Calu3 (cell line): ENCODE data around the gene KRTAP19-8. TPM values are rescaled to one million over a fixed set of nuclear protein-coding genes. Genes with fewer than 3 reads are reported as not detected.

Experiments
- BruUV-seq: library from RNA; stranded (reverse); fragments of 400-500 nt; replicated peaks from 2 replicates; lab custom pipeline; 2021; lab: Mats Ljungman, UMichigan
- CTCF ChIA-PET: fragments of 300-600 bp; sonication (Branson Sonifier 250); formaldehyde crosslinking; loops from one replicate; lab custom pipeline; 2022; ENCODE audit warnings: antibody characterized with exemption; lab: Charles Lee
- DNase-seq: peaks from one replicate; pipeline ENCODE4 v3.0.0; 2022
- H3K27ac Mint-ChIP-seq: one replicate; pipeline ENCODE4 v1.8.0; 2022; ENCODE audit warnings: mixed read lengths; ENCODE audit not compliant: unreplicated experiment
- H3K27me3 Mint-ChIP-seq: one replicate; pipeline ENCODE4 v1.8.0; 2022; ENCODE audit warnings: mixed read lengths; ENCODE audit not compliant: unreplicated experiment
- H3K36me3 Mint-ChIP-seq: one replicate; pipeline ENCODE4 v1.8.0; 2022; ENCODE audit warnings: mild to moderate bottlenecking, moderate library complexity, mixed read lengths; ENCODE audit not compliant: insufficient read depth, unreplicated experiment
- H3K4me1 Mint-ChIP-seq: one replicate; pipeline ENCODE4 v1.8.0; 2022; ENCODE audit warnings: mild to moderate bottlenecking, low read depth, mixed read lengths; ENCODE audit not compliant: unreplicated experiment
- H3K4me3 Mint-ChIP-seq: one replicate; pipeline ENCODE4 v1.8.0; 2022; ENCODE audit warnings: mild to moderate bottlenecking, low read depth, moderate library complexity, mixed read lengths; ENCODE audit not compliant: unreplicated experiment
- H3K9me3 Mint-ChIP-seq: one replicate; pipeline ENCODE4 v1.8.0; 2022; ENCODE audit warnings: low read depth, mixed read lengths; ENCODE audit not compliant: unreplicated experiment
- intact Hi-C: fragments of 100-400 bp; cut with micrococcal nuclease; formaldehyde crosslinking; loops from one replicate; pipeline ENCODE4 v1.10.0; 2022; ENCODE audit not compliant: unreplicated experiment
- total RNA-seq: library from RNA; stranded (reverse); gene quantifications from 2 replicates; pipeline ENCODE4 v1.2.3, GENCODE V29; 2022
- TF ChIP-seq, protein P1 (sequence below): fragments of 200-600 bp; IDR thresholded peaks from one replicate; pipeline ENCODE4 v1.8.0; 2022; ENCODE audit warnings: antibody characterized with exemption; ENCODE audit not compliant: unreplicated experiment

The KRTAP19-8 gene
- total RNA-seq, 1 experiment from 2014 or later = not detected

DNA sequence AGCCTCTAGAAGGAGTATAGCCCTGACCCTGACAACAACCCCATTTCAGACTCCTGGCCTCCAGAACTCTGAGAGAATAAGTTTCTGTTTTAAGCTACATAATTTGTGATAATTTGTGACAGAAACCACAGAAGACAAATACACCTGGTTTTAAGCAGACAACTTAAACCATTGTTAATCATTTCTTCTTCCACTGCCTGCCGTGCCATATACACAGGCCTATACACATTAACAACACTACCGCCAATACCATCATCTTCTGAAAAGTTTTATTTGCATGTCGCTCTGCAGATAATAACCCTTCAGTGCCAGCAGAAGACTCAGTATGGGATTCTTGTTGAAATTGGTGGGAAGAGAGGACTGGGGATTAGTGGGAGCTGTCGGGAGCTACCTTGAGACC lies 39.9 kb upstream of the KRTAP19-8 start:
- no TSS peak for BruUV-seq
- H3K4me3 Mint-ChIP-seq = no peak overlapping the region
- intact Hi-C loops = no loop called here
- H3K27ac Mint-ChIP-seq = no peak overlapping the region
- CTCF ChIA-PET = no interaction called here
- DNase-seq = no peak
- TF ChIP-seq, protein P1, sequence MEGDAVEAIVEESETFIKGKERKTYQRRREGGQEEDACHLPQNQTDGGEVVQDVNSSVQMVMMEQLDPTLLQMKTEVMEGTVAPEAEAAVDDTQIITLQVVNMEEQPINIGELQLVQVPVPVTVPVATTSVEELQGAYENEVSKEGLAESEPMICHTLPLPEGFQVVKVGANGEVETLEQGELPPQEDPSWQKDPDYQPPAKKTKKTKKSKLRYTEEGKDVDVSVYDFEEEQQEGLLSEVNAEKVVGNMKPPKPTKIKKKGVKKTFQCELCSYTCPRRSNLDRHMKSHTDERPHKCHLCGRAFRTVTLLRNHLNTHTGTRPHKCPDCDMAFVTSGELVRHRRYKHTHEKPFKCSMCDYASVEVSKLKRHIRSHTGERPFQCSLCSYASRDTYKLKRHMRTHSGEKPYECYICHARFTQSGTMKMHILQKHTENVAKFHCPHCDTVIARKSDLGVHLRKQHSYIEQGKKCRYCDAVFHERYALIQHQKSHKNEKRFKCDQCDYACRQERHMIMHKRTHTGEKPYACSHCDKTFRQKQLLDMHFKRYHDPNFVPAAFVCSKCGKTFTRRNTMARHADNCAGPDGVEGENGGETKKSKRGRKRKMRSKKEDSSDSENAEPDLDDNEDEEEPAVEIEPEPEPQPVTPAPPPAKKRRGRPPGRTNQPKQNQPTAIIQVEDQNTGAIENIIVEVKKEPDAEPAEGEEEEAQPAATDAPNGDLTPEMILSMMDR = no peak
- no peaks in the 10 kb centered on the region for H3K36me3 Mint-ChIP-seq
- no peaks in the 10 kb centered on the region for H3K4me1 Mint-ChIP-seq
- peaks cover 2% of the 10 kb centered on the region for H3K9me3 Mint-ChIP-seq
- peaks cover 62% of the 10 kb centered on the region for H3K27me3 Mint-ChIP-seq

DNA sequence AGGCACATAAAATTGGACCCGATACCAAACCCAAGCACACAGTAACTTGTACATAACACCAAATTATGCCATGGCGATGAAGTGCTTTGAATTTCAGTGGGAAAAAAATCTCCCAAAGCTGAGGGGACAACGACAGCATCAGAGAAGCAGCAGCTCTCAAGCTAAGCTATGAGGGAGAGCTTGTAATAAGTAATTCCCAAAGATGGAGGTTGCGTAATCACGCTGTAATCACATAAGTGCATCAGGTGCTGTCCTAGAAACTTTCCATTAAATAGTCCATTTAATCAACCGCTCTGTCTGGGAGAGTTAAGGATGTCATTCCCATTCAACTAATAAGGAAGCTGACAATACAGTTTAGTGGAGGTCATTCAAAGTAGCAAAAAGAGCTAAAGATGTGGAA lies 37.6 kb upstream of the KRTAP19-8 start:
- no TSS peak for BruUV-seq
- H3K4me1 Mint-ChIP-seq = no peaks in the 10 kb centered on the region
- no peaks in the 10 kb centered on the region for H3K36me3 Mint-ChIP-seq
- peaks cover 84% of the 10 kb centered on the region for H3K27me3 Mint-ChIP-seq
- TF ChIP-seq, protein P1 = no peak
- intact Hi-C loops = no loop called here
- no peak overlapping the region for H3K4me3 Mint-ChIP-seq
- no peak for DNase-seq
- no peak overlapping the region for H3K27ac Mint-ChIP-seq
- peaks cover 2% of the 10 kb centered on the region for H3K9me3 Mint-ChIP-seq
- CTCF ChIA-PET = no interaction called here

- TF ChIP-seq, protein P1 = no peak
- DNase-seq = no peak
- no TSS peak for BruUV-seq
- H3K36me3 Mint-ChIP-seq = no peaks in the 10 kb centered on the region
- H3K4me3 Mint-ChIP-seq = no peak overlapping the region
- H3K27ac Mint-ChIP-seq = no peak overlapping the region
- peaks cover 2% of the 10 kb centered on the region for H3K9me3 Mint-ChIP-seq
- intact Hi-C loops = no loop called here
- peaks cover 62% of the 10 kb centered on the region for H3K27me3 Mint-ChIP-seq
- no peaks in the 10 kb centered on the region for H3K4me1 Mint-ChIP-seq
- CTCF ChIA-PET = no interaction called here
These were observed 34.3 kb upstream of the KRTAP19-8 start for GRCh38 chr21:31072533-31072932.

DNA sequence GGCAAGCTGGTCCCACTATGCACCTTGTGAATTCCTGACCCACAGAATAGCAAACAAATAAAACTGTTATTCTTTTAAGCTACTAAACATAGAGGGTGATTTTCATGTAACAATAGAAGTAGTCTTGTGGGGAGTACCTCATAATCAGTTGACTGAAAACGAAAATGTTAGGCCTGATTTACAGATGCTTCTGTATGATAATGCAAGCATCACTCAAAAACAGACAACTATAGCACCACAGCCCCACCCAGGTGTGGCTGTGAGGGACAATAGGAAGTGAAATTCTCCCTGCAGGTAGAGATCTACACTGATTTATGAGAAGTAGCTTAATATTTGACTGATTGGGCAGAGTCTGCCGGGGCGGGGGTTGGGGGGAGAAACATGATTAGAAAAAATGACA lies 26.5 kb upstream of the KRTAP19-8 start:
- no peak overlapping the region for H3K4me3 Mint-ChIP-seq
- peaks cover 2% of the 10 kb centered on the region for H3K9me3 Mint-ChIP-seq
- no peaks in the 10 kb centered on the region for H3K36me3 Mint-ChIP-seq
- H3K4me1 Mint-ChIP-seq = no peaks in the 10 kb centered on the region
- intact Hi-C loops = no loop called here
- H3K27ac Mint-ChIP-seq = no peak overlapping the region
- BruUV-seq = no TSS peak
- no peak for DNase-seq
- TF ChIP-seq, protein P1 = no peak
- no peaks in the 10 kb centered on the region for H3K27me3 Mint-ChIP-seq
- CTCF ChIA-PET = no interaction called here
